GM12875 (cell line): ENCODE results near the gene SLC30A10.
"Not testable (repeated sequence)": the region's sequence is repeated elsewhere in the genome, so short reads cannot be mapped to it uniquely, and the experiment has no call there.

Source experiments
- H3K4me3 ChIP-seq: one replicate; pipeline ENCODE4 v1.5.1; 2011; ENCODE audit warnings: low read depth, low read length, control low read depth
- TF ChIP-seq, protein P1 (sequence below): IDR thresholded peaks from 2 replicates; pipeline ENCODE4 v1.5.1; 2011; ENCODE audit warnings: low read depth, mild to moderate bottlenecking, control low read depth, inconsistent platforms, low read length, moderate library complexity, borderline replicate concordance; ENCODE audit not compliant: insufficient read depth

Gene SLC30A10

GRCh38 chr1:219961684-219962083 lies 33.3 kb upstream of the SLC30A10 start:
- TF ChIP-seq, protein P1, sequence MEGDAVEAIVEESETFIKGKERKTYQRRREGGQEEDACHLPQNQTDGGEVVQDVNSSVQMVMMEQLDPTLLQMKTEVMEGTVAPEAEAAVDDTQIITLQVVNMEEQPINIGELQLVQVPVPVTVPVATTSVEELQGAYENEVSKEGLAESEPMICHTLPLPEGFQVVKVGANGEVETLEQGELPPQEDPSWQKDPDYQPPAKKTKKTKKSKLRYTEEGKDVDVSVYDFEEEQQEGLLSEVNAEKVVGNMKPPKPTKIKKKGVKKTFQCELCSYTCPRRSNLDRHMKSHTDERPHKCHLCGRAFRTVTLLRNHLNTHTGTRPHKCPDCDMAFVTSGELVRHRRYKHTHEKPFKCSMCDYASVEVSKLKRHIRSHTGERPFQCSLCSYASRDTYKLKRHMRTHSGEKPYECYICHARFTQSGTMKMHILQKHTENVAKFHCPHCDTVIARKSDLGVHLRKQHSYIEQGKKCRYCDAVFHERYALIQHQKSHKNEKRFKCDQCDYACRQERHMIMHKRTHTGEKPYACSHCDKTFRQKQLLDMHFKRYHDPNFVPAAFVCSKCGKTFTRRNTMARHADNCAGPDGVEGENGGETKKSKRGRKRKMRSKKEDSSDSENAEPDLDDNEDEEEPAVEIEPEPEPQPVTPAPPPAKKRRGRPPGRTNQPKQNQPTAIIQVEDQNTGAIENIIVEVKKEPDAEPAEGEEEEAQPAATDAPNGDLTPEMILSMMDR = no peak
- H3K4me3 ChIP-seq = no peak overlapping the region

- H3K4me3 ChIP-seq = no peak overlapping the region
- TF ChIP-seq, protein P1 = no peak
These were observed 31.3 kb upstream of the SLC30A10 start for GRCh38 chr1:219959540-219960203.

GRCh38 chr1:219958875-219959417 lies 30.6 kb upstream of the SLC30A10 start:
- no peak overlapping the region for H3K4me3 ChIP-seq
- TF ChIP-seq, protein P1 = no peak

GRCh38 chr1:219954736-219955421 lies 26.5 kb upstream of the SLC30A10 start:
- TF ChIP-seq, protein P1 = no peak
- no peak overlapping the region for H3K4me3 ChIP-seq

DNA sequence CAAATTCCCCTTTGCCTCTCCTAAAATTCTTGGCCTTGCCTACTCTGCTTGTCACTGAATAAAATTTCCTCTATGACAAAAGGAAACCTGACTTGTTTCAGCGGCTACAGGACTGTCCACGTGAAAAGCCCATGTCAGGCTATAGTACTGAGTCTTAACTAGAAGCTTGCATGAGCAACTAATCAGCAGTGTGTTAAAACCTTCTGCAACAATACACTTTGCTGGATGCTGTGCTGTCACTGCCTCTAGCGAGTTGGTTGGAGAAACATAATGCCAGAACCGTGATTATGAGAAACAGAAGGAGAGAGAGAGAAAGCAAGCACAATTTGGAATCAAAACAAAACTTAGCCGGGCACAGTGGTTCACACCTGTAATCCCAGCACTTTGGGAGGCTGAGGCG lies 25.7 kb upstream of the SLC30A10 start:
- TF ChIP-seq, protein P1 = no peak
- no peak overlapping the region for H3K4me3 ChIP-seq

GRCh38 chr1:219952361-219952760 lies 24.0 kb upstream of the SLC30A10 start:
- no peak overlapping the region for H3K4me3 ChIP-seq
- TF ChIP-seq, protein P1 = no peak

DNA sequence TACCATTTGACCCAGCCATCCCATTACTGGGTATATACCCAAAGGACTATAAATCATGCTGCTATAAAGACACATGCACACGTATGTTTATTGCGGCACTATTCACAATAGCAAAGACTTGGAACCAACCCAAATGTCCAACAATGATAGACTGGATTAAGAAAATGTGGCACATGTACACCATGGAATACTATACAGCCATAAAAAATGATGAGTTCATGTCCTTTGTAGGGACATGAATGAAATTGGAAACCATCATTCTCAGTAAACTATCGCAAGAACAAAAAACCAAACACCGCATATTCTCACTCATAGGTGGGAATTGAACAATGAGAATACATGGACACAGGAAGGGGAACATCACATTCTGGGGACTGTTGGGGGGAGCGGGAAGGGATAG lies 20.9 kb upstream of the SLC30A10 start:
- not testable (repeated sequence) for H3K4me3 ChIP-seq

- not testable (repeated sequence) for H3K4me3 ChIP-seq
These were observed 20.4 kb upstream of the SLC30A10 start for GRCh38 chr1:219948766-219949165.
